T-helper 2 cell treated with Interferon-gamma antibody and Interleukin-4, amounts not matched to agents 5 μg/mL and 100 μg/mL, for 36 hours (primary cell): ENCODE measurements around the gene REEP1.

Experiments used
- DNase-seq: peaks from one replicate; pipeline ENCODE4 v3.0.0; 2021; ENCODE audit warnings: low spot score
- H3K27ac Mint-ChIP-seq: one replicate; pipeline ENCODE4 v1.8.0; 2021; ENCODE audit warnings: mild to moderate bottlenecking, mixed read lengths
- H3K27me3 Mint-ChIP-seq: one replicate; pipeline ENCODE4 v1.8.0; 2021; ENCODE audit warnings: low read depth, mixed read lengths
- H3K36me3 Mint-ChIP-seq: one replicate; pipeline ENCODE4 v1.8.0; 2021; ENCODE audit warnings: low read depth, mixed read lengths
- H3K4me1 Mint-ChIP-seq: one replicate; pipeline ENCODE4 v1.8.0; 2021; ENCODE audit warnings: low read depth, mixed read lengths
- H3K4me3 Mint-ChIP-seq: one replicate; pipeline ENCODE4 v1.8.0; 2022; ENCODE audit warnings: mild to moderate bottlenecking, moderate library complexity, mixed read lengths
- H3K9me3 Mint-ChIP-seq: one replicate; pipeline ENCODE4 v1.8.0; 2021; ENCODE audit warnings: mixed read lengths

Gene REEP1

DNA sequence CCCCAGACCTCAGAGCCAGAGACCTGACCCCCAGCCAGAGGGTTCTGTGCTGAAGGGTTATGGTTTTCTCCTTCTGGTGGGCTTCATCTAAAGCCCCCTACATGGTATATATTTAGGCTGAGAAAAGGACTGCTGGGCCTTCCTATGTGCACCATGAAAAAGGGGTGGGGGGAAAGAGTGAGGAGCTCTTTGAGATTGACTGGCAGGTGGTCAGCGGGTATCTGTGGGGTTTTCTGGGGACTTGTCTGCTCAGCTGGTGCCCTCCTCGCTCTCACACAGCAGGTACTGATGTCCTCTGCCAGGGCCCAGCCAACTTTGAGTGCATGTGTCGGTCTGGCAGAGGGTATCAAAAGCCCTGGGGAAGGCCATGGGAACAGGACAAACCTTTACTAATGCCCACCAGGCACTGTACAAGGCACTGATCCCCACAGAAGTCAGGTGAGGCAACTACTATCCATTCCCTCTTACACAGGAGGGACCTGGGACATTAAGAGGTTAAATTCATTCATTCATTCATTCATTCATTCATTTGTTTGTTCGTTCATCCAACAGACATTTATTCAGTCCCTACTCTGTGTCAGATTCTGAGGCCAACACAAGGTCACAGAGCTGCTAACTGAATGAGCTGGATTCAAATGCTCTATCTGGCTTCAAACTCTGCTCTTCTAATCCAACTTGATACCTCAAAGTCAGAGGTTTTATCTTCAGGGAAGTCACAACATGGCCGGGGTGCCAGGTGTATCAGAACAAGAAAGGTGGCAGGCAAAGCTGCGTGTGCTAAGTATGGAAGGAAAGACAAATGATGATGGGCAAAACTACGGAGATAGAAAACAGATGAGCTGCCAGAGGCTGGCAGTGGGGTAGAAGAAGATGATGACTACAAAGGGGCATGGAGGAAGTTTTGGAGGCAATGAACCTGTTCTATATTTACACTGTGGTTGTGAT is 44.6 kb downstream of the REEP1 start:
- no peak overlapping the region for H3K27ac Mint-ChIP-seq
- no peaks in the 10 kb centered on the region for H3K36me3 Mint-ChIP-seq
- no peak for DNase-seq
- no peaks in the 10 kb centered on the region for H3K9me3 Mint-ChIP-seq
- peaks cover 24% of the 10 kb centered on the region for H3K27me3 Mint-ChIP-seq
- H3K4me3 Mint-ChIP-seq = no peak overlapping the region
- no peaks in the 10 kb centered on the region for H3K4me1 Mint-ChIP-seq

DNA sequence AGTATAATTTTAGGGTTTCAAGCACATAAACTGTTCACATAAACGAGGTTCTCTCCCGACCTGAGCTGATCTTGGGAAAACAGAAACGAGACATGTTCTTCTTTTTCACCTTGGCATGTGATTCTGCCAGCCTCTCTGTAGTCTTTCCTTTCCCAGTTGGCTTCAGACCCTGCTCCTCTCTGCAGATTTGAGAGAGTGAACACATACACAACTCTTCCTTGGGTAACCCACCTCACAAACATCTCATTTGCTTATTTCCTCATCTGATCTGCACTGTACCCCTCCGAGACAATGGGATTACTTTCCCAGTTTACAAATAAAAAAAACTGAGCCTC is 46.1 kb downstream of the REEP1 start:
- Mint-ChIP-seq H3K27ac (no peak overlapping the region), H3K4me3 (no peak overlapping the region), H3K9me3 (no peaks in the 10 kb centered on the region), H3K4me1 (no peaks in the 10 kb centered on the region), H3K27me3 (peaks cover 29% of the 10 kb centered on the region), H3K36me3 (no peaks in the 10 kb centered on the region)
- DNase-seq = no peak

DNA sequence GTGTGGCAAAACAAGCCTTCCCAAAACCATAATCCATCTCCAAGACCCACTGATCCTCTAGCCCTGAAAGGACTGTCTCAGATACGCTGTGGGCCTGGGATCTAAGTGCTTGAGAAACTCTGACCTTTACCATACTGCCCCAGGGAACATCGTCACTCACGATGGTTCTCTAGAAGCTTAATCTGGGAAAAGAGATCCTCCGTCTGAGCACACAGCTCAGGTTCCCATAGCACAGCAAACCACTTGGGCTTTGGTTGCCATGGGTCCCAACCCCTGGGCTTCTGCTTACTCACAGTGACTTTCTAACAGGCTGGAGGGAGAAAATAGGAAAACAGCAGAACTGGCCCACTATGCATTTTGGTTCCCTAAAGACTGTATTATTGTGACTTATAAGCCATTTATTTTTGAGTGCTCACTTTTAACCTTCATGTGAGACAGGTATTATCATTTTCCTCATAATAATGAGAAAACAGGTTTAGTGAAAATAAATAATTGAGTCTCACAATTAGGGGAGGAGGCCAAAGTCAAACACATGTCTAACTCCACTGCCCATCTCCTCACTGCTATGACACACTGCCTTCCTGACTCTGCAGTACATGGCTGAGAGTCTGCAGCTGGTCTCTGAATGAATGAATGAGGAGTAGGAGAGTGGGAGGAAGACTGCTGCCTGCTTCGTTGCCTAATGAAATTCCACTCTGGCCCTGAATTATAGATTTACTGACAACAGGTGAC is 46.7 kb downstream of the REEP1 start:
- Mint-ChIP-seq H3K9me3 (no peaks in the 10 kb centered on the region), H3K36me3 (no peaks in the 10 kb centered on the region), H3K27ac (no peak overlapping the region), H3K4me3 (no peak overlapping the region), H3K4me1 (no peaks in the 10 kb centered on the region), H3K27me3 (peaks cover 30% of the 10 kb centered on the region)
- no peak for DNase-seq

DNA sequence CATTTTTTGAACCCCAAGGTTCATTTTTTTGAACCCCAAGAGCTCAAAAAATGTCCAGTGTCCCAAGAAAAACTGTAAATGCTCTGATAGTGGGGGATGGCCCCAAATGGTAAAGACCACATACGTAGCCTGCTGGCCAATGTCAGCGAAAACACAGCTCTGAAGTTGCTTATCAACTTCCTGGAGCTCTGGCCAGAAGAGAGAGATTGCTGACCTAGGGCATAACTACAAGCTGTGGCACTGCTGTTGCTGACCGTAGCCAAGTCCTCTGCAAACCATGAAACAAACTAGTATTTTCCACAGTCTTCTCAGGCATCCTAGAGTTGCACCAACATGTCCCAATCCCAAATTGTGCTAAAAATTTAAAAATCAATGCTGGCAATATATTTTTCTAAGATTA is 50.9 kb downstream of the REEP1 start:
- no peaks in the 10 kb centered on the region for H3K36me3 Mint-ChIP-seq
- H3K27me3 Mint-ChIP-seq = peaks cover 28% of the 10 kb centered on the region
- no peak for DNase-seq
- H3K4me1 Mint-ChIP-seq = no peaks in the 10 kb centered on the region
- H3K4me3 Mint-ChIP-seq = no peak overlapping the region
- H3K9me3 Mint-ChIP-seq = no peaks in the 10 kb centered on the region
- no peak overlapping the region for H3K27ac Mint-ChIP-seq

DNA sequence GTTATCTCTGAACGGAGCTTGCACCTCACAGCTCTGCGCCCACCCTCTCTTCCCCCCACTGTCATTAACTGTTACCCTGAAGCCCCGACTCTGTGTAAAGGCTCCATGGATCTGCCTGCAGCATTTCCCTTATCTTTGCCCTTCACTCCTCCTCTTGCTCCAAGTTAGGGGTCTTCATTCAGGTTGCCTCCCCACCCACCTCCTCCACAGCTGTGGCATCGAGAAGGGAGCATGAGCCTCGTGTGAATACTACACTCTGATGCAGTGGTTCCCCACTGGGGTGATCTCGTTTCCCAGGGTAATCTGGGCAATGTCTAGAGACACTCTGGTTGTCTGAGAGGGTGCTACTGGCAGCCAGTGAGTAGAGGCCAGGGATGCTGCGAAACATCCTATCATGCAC is 51.4 kb downstream of the REEP1 start:
- peaks cover 24% of the 10 kb centered on the region for H3K27me3 Mint-ChIP-seq
- no peaks in the 10 kb centered on the region for H3K36me3 Mint-ChIP-seq
- no peaks in the 10 kb centered on the region for H3K4me1 Mint-ChIP-seq
- H3K27ac Mint-ChIP-seq = no peak overlapping the region
- H3K9me3 Mint-ChIP-seq = no peaks in the 10 kb centered on the region
- H3K4me3 Mint-ChIP-seq = no peak overlapping the region
- DNase-seq = no peak

DNA sequence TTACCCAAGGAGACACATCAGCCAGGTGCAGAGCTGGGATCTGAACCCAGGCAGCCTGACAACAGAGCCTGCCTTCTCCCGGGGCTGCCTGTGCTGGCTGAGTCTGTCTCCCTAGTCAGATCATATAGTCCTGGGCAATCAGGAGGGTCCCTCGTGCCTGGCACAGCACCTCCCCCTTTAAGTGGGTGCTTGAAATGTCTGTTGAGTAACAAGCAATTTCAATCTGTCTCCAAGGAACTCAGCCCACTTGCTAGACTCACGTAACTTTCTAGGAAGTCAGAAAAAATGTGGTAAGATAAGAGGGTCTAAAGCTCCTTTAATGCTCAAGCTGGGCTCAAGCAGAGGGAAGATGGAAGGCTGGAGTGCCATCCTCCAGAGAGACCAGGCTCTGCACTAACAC is 51.9 kb downstream of the REEP1 start:
- no peak overlapping the region for H3K27ac Mint-ChIP-seq
- H3K4me1 Mint-ChIP-seq = no peaks in the 10 kb centered on the region
- DNase-seq = no peak
- H3K4me3 Mint-ChIP-seq = no peak overlapping the region
- H3K27me3 Mint-ChIP-seq = peaks cover 24% of the 10 kb centered on the region
- H3K36me3 Mint-ChIP-seq = no peaks in the 10 kb centered on the region
- H3K9me3 Mint-ChIP-seq = no peaks in the 10 kb centered on the region

DNA sequence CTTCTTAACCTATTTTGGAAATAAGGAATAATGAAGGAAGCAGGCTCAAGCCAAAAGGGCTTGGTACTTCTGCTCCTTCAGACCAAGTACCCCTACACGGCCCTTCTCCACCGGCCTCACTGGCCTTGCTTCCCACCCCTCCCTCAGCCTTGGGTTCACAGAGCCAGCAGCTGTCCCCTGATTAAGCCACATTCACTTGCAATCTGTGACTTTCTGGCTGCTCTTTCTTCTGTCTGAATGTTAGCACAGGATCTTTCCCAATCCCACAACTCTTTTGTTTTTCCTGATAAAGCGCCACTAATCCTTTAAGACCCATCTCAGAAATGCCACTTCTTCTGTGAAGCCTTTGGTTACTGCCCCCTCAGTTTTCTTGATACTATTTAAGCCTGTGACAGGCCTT is 52.4 kb downstream of the REEP1 start:
- Mint-ChIP-seq H3K4me1 (no peaks in the 10 kb centered on the region), H3K27me3 (peaks cover 22% of the 10 kb centered on the region), H3K27ac (no peak overlapping the region), H3K9me3 (no peaks in the 10 kb centered on the region), H3K4me3 (no peak overlapping the region), H3K36me3 (no peaks in the 10 kb centered on the region)
- DNase-seq = no peak

DNA sequence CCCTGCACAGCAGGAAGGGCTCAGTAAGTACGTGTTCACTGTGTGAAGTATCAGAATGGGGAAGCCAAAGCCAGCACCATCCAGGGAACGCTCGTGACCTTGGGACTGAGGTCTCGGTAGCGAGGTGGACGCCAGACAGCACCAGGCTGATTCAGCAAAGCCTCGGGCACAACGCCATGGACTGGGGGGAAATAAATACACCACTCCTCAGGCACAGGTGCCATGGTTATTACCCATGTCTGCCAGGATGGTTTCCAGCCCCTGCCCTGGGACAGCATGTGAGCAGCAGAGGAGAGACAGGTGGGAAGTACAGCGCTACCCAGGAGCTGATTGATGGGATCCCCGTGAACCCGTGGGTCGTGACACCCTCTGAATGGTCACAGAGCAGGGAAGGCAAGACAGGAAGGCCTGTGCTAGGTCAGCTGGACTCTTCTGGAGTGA is 53.0 kb downstream of the REEP1 start:
- Mint-ChIP-seq H3K27ac (no peak overlapping the region), H3K9me3 (no peaks in the 10 kb centered on the region), H3K4me1 (no peaks in the 10 kb centered on the region), H3K36me3 (no peaks in the 10 kb centered on the region), H3K27me3 (peaks cover 20% of the 10 kb centered on the region), H3K4me3 (no peak overlapping the region)
- DNase-seq = no peak

DNA sequence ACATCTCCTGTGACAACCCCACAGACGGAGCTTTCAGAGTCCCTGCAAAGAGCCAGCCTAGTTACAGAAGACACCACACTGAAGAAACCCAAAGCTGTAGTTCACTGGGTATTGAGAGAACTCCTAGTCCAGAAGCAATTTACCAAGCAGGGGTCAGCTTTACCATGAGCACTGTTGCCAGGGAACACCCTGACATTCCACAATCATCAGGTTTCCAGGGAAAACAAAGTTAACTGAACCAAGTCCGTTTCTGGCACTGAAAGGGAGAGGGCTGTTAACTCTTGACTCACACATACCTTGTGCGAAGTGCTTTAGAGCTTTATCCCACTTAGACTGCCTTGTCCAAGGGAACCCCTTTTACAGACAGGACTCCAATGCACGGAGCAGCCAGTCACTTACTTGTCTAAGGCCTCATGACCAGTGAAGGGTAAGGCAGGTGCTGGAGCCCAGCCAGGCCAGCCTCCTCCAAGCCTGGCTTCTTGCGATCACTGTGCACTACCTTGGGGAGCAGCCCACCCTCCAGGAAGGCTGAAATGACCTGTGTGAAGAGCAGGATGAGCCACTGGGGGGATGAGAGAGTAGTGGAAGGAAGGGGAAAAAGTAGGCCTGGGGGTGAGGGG is 53.9 kb downstream of the REEP1 start:
- H3K9me3 Mint-ChIP-seq = no peaks in the 10 kb centered on the region
- H3K27ac Mint-ChIP-seq = no peak overlapping the region
- H3K4me3 Mint-ChIP-seq = no peak overlapping the region
- H3K36me3 Mint-ChIP-seq = no peaks in the 10 kb centered on the region
- no peaks in the 10 kb centered on the region for H3K4me1 Mint-ChIP-seq
- peaks cover 18% of the 10 kb centered on the region for H3K27me3 Mint-ChIP-seq
- DNase-seq = no peak

DNA sequence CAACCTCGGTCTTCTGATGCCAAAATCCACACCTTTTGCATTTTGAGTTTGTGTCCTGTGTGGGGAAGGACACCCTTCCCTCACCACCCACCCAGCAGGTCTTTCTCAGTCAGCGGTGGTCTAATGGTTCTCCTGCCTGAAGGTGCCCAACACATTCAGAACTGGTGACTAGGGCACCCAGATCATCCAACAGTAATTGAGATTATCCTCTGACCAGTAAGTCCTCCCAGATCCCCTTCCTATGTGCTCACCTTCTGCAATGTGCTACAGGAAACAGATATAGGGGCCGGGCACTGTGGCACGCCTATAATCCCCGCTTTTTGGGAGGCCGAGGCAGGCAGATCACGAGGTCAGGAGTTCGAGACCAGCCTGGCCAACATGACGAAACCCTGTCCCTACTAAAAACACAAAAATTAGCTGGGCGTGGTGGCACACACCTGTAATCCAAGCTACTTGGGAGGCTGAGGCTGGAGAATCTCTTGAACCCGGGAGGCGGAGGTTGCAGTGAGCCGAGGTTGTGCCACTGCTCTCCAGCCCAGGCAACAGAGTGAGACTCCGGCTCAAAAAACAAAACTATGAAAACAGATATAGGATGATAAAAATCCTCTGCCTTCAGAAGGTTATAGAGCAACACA is 56.2 kb downstream of the REEP1 start:
- Mint-ChIP-seq H3K27me3 (peaks cover 10% of the 10 kb centered on the region), H3K27ac (no peak overlapping the region), H3K4me3 (no peak overlapping the region), H3K9me3 (no peaks in the 10 kb centered on the region), H3K36me3 (no peaks in the 10 kb centered on the region), H3K4me1 (no peaks in the 10 kb centered on the region)
- no peak for DNase-seq

DNA sequence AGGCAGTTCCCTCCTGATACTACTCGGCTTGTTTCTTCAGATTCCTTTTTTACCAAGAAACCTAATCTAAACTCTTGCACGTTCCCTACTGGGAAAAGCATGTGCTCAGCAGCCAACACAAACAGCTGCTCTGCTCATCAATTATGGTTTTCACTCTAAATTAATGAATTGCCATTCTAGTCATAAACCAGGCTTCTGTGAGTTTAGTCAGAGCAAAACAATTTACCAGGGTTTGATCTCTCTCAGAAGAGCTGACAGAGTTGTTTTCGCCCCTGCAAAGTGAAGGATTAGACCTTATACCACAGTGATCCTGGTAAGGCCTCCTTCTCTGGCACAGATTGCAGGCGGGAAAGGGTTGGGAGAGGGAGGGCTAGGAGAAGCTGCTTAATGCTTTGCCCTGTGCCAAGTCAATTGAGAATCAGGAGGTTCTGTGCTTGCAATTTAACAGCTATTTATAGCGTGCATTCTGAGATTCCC is 57.2 kb downstream of the REEP1 start:
- Mint-ChIP-seq H3K36me3 (no peaks in the 10 kb centered on the region), H3K4me3 (no peak overlapping the region), H3K4me1 (no peaks in the 10 kb centered on the region), H3K9me3 (no peaks in the 10 kb centered on the region), H3K27ac (no peak overlapping the region), H3K27me3 (peaks cover 8% of the 10 kb centered on the region)
- DNase-seq = no peak

DNA sequence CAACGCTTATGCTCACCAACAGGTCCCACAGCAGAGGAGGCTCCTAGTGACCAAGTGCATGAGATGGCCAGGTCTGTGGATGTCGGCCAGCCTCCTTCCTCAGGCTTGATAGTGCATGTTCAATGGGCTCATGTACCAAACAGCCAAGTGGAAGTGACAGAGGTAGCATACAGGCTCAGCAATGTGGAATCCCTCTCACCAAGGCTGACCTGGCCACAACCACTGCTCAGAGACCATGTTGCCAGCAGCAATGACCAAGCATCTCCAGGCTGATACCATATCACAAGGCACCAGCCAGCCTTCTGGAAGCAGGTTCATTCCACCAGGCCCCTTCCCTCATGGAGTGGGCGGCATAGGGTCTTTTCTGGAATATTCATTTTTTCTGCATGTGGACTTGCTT is 61.5 kb downstream of the REEP1 start:
- H3K36me3 Mint-ChIP-seq = peaks cover 11% of the 10 kb centered on the region

DNA sequence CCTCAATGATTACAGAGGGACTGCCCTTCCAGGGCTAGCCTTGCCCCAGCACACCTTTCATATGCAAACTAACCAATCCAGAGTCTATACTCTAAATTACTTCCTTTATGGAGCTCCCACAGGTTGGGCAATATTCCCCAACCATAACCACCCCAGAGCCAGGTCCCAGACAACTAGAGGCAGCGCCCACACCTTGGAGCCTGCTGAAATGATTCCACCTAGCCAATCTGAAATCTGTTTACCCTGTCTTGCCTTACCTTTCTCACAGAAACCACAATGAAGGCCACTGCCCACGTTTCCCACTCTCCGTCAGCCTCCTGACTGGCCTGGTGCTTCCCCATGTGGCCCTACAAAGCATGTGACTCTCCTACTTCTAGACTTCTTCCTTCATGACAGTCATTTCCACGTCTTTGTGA is 62.0 kb downstream of the REEP1 start:
- Mint-ChIP-seq H3K36me3 (peaks cover 14% of the 10 kb centered on the region), H3K27me3 (no peaks in the 10 kb centered on the region), H3K9me3 (peaks cover 28% of the 10 kb centered on the region), H3K4me3 (no peak overlapping the region), H3K4me1 (peaks cover 12% of the 10 kb centered on the region), H3K27ac (no peak overlapping the region)
- no peak for DNase-seq

More for the DNA sequence above, 61.5 kb downstream of the REEP1 start:
- no peak for DNase-seq
- Mint-ChIP-seq H3K4me3 (no peak overlapping the region), H3K27ac (no peak overlapping the region), H3K27me3 (no peaks in the 10 kb centered on the region), H3K9me3 (peaks cover 24% of the 10 kb centered on the region), H3K4me1 (peaks cover 12% of the 10 kb centered on the region)

DNA sequence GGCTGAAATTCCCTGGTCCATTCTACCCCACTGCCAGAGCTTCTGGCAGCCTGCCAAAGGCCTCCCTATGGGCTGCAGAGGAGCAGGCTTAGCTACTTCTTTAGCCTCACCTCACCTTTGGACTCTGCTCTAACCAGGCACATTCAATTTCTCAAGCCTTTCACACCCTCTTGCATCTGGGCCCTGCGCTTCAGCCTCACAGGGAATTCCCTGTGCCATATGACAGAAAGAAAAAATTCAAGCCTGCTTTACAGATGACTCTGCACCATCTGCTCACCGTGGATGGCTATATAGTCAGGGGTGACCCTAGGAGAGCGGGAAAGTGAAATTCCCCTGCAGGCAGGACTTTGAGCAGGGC is 62.5 kb downstream of the REEP1 start:
- no peak overlapping the region for H3K27ac Mint-ChIP-seq
- H3K36me3 Mint-ChIP-seq = peaks cover 14% of the 10 kb centered on the region
- H3K4me3 Mint-ChIP-seq = no peak overlapping the region
- peaks cover 29% of the 10 kb centered on the region for H3K9me3 Mint-ChIP-seq
- no peak for DNase-seq
- peaks cover 12% of the 10 kb centered on the region for H3K4me1 Mint-ChIP-seq
- no peaks in the 10 kb centered on the region for H3K27me3 Mint-ChIP-seq
